Measurements from ENCODE around the gene NFATC2. TPM values are rescaled to one million over a fixed set of nuclear protein-coding genes. Genes with fewer than 3 reads are reported as not detected.

Gene NFATC2
- polyA plus RNA-seq, 1 of the 3 experiments (the other 2 are of a cell fraction), result 0.36 TPM

GRCh38 chr20:51513545-51513944, 29.0 kb downstream of the NFATC2 start:
- no peak overlapping the region for H2AFZ ChIP-seq (ENCODE audit: low read depth)
- no peaks in the 10 kb centered on the region for H4K20me1 ChIP-seq (ENCODE audit: insufficient read depth)
- 95% methylated on average over 4 of the region's 4 CpGs for WGBS (ENCODE audit: low lambda C conversion rate)
- ChIA-PET POLR2A (no interaction called here), CTCF (interaction anchor here (1.5 kb wide), 1 partner anchor 526 kb away, joined by 4 read pairs; no protein-coding TSS in a partner anchor)
- H3K36me3 ChIP-seq (replicated peaks in 1 of 2; ENCODE audit: control insufficient read depth in 1 of 2, insufficient read depth in 2 of 2, low read length in 1 of 2), result no peaks in the 10 kb centered on the region
- H3K79me2 ChIP-seq (ENCODE audit: insufficient read depth), result no peaks in the 10 kb centered on the region; the same call in 1 of the 2 replicates
- no peak overlapping the region for H3K27ac ChIP-seq (ENCODE audit: low read depth in 2 of 2, low read length in 1 of 2)
- peaks cover 7% of the 10 kb centered on the region for H3F3A ChIP-seq (replicated peaks; ENCODE audit: insufficient read depth)
- no peaks in the 10 kb centered on the region for H3K9me3 ChIP-seq
- DNase-seq, result no peak
- no peaks in the 10 kb centered on the region; a peak in 1 of 4 replicates for H3K4me1 ChIP-seq (ENCODE audit: control insufficient read depth in 1 of 2, insufficient read depth in 2 of 2, low read depth in 1 of 2, low read length in 1 of 2)
- no peaks in the 10 kb centered on the region for H3K27me3 ChIP-seq (ENCODE audit: insufficient read depth)
- H3K9me2 ChIP-seq, result no peaks in the 10 kb centered on the region
- H3K4me2 ChIP-seq, result no peak overlapping the region
- H3K9ac ChIP-seq, result no peak overlapping the region
- H3K4me3 ChIP-seq (ENCODE audit: low read depth in 2 of 2, low read length in 1 of 2), result no peak overlapping the region
- TF ChIP-seq GATA2 (CRISPR knock-in tag; IDR thresholded peaks at IDR 0.05) (no peak), GABPA (IDR thresholded peaks at IDR 0.05; ENCODE audit: low read depth) (no peak), SIN3A (IDR thresholded peaks at IDR 0.05; ENCODE audit: borderline replicate concordance, low read depth, low read length) (no peak), PBX3 (IDR thresholded peaks at IDR 0.05) (no peak), POLR2AphosphoS5 (IDR thresholded peaks at IDR 0.05; ENCODE audit: low read depth, low read length) (no peak), IRF3 (IDR thresholded peaks at IDR 0.05; ENCODE audit: low read depth, low read length) (no peak), ZBTB33 (IDR thresholded peaks at IDR 0.05; ENCODE audit: borderline replicate concordance, low read depth) (no peak), TAF1 (IDR thresholded peaks at IDR 0.05; ENCODE audit: borderline replicate concordance, low read depth, low read length) (no peak), USF2 (IDR thresholded peaks at IDR 0.05; ENCODE audit: borderline replicate concordance, low read depth, low read length) (no peak), USF1 (IDR thresholded peaks at IDR 0.05; ENCODE audit: borderline replicate concordance, low read depth) (no peak), MXI1 (IDR thresholded peaks at IDR 0.05; ENCODE audit: low read depth, low read length) (no peak), JUND (IDR thresholded peaks at IDR 0.05) (no peak), RFX5 (IDR thresholded peaks at IDR 0.05; ENCODE audit: low read length) (no peak), REST (IDR thresholded peaks at IDR 0.05; ENCODE audit: low read depth, low read length) (no peak), RAD21 (IDR thresholded peaks at IDR 0.05; ENCODE audit: low read length) (no peak), SMC3 (IDR thresholded peaks at IDR 0.05; ENCODE audit: low read depth, low read length) (no peak), ELF1 (IDR thresholded peaks at IDR 0.05) (no peak), FOXM1 (IDR thresholded peaks at IDR 0.05; ENCODE audit: low read depth) (no peak)
